Fibroblast of lung (primary cell): ENCODE results near the gene XPR1.

Experiments used
- CTCF ChIP-seq, 2 donors: IDR thresholded peaks in 1 of 2; conservative IDR thresholded peaks in 1 of 2; 1 replicate in 1 of 2; 2 replicates in 1 of 2; pipeline ENCODE4 v1.5.1; 2011 to 2012; ENCODE audit warnings: low read length in 2 of 2, control low read depth in 1 of 2, inconsistent platforms in 1 of 2, low read depth in 1 of 2, mild to moderate bottlenecking in 1 of 2
- EZH2 ChIP-seq: IDR thresholded peaks from 2 replicates; pipeline ENCODE4 v1.5.1; 2012; ENCODE audit warnings: low read length, control low read depth, mild to moderate bottlenecking; ENCODE audit errors: missing control alignments

- TF ChIP-seq CTCF (conservative IDR thresholded peaks at IDR 0.05 in 1 of 2, IDR thresholded peaks at IDR 0.05 in 1 of 2; ENCODE audit: low read depth in 1 of 2, low read length in 2 of 2) (no peak), EZH2 (no peak)
Observed at GRCh38 chr1:180911640-180912191, 279.9 kb downstream of the XPR1 start.
